ENCODE data around the gene ESD.
"Not testable (repeated sequence)": the region's sequence is repeated elsewhere in the genome, so short reads cannot be mapped to it uniquely, and the experiment has no call there.

The ESD gene, protein sequence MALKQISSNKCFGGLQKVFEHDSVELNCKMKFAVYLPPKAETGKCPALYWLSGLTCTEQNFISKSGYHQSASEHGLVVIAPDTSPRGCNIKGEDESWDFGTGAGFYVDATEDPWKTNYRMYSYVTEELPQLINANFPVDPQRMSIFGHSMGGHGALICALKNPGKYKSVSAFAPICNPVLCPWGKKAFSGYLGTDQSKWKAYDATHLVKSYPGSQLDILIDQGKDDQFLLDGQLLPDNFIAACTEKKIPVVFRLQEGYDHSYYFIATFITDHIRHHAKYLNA

DNA sequence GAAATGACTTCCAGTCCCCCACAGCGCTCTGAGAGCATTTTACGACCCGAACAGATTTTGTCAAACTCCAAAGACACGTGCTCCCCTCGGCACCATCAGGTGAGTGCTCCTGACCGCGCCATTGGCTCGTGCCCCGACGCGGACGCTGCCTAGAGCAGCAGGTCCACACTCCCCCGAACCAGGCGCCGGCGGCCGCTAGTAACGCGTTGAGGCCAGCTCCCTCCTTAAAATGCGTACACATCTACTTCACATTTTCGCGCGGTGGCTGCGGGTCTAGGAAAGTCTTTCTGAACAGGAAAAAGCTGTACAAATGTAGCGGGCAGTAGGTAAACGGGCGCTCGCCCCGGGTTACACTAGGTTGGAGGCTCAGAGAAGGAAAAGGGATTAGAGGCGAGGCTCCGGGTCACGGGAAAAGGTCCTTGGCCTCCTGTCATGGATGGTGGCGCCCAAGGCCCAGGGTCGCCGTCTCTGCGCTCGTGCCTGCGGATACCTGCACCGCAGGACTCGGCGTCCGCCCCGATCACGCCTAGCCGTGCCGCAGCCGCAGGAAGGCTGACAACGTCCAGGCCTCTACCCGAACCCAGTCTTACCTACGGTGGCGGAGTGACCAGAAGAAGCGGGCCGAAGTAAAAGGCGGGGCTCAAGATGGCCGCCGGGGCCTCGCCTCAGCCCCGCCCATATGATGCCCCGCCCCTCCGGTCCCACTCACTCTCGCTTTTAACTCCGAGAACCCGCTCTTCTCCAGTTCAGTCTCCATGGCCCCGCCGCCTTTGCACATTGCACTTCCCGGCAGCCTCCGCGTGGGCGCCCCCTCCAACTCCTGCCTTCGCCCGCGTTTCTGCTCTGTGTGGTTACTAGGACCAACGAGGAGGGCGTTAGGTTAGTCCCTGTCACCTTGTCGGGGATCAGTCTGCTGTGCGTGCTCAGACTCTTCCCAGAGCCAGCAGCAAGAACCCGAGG, at the start of gene ESD:
Gene ESD, minus strand, starts transcription at position 647 of the 960 bp plus-strand sequence. CDS start 5,748 bp downstream, outside the sequence.
- peak; percentile 62 for DNase-seq (ENCODE audit: low read depth)

GRCh38 chr13:46846726-46847125, 49.8 kb upstream of the ESD start:
- no peak for DNase-seq (ENCODE audit: low read depth)

DNA sequence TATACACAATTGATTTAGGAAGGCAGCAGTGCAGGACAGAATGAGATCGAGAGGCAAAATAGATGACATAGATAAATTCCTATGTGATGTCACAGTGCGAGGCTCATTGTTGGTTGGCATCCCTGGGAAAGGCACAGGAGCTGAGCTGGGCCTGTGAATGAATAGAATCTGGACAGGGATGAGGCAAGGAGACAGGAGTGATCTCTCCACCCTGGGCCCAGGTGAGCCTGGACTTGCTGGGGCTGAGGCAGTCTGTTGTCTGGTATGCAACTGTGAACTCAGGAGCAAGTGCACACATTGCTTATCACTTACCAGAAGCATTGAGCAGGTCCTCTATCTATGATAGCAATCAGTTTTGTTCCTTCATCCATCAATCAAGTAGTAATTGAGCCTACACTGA, 48.2 kb upstream of the ESD start:
- DNase-seq (ENCODE audit: low read depth), result no peak

GRCh38 chr13:46844431-46844830, 47.5 kb upstream of the ESD start:
- DNase-seq (ENCODE audit: low read depth), result no peak

- no peak for DNase-seq (ENCODE audit: low read depth)
Observed at GRCh38 chr13:46839399-46839798, 42.4 kb upstream of the ESD start.

DNA sequence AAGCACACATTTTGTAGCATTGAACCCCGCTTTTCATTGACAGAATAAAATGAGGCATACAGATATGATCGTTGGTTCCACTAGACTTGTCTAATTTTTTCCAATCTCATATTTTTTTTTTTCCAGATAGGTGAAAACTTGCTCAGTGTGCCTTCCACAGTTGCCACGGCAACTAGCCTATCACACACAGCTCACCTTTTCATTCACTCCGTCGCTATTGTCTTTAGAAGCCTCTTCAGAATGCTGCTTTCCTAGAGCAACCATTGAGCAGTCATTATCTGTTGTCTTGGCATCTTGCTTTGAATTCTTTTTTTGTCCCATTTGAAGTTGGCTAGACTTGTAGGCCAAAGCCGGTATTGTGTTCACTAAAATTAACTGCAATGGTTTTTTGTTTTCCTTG, 37.7 kb upstream of the ESD start:
- DNase-seq (ENCODE audit: low read depth), result no peak

DNA sequence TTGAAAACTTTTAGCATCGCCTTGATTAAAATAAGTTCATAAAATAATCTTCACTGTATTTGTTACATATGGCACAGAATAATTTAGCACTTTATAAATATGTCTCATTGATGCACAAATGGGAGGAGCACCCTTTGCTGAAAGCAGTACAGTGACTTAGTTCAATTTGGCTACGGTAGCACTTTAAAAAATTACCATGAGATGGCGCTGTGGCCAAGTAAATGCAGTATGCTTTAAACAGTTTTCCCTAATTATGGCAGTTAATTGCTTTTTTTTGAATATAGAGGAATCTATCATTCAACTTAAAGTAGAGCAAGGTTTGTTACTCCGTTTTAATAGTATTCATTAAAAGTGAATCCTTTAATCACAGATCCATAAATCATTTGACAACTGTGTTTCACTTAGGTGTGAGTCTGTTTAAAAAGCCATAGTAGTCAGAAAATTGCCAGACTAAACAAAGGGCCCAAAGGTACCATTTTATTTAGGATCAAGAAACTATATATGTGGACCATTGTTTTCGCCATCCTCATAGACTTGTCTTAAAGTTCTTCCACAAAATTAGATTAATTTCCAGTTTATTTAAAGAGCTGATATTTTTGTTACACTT, 34.7 kb upstream of the ESD start:
- no peak for DNase-seq (ENCODE audit: low read depth)

DNA sequence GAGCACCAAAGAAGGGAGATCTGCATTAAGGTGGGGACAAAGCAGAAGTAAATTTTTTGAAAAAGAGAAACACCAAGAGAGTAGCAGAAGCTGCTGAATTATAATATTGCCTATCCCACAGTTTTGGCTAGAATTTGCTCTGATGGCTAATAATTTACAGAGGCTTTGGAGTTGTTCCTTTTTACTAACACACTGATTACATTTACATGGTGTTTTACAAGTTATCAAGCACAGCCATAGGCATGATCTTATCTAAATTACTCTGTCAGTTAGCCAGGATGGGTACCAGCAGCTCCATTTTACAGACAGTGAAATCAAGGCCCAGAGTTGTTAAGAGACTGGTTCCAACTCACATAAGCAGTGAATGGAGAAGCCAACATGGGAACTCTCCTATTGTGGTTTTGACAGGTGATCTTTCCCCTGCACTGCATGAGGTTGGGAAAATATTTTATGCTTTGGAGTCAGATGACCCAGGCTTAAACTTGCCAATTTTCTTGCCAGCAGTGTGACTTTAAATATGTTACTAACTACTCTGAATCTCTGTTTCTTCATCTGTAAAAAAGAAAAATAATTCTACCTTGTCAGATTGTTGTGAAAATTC, 33.5 kb upstream of the ESD start:
- DNase-seq (ENCODE audit: low read depth), result no peak

DNA sequence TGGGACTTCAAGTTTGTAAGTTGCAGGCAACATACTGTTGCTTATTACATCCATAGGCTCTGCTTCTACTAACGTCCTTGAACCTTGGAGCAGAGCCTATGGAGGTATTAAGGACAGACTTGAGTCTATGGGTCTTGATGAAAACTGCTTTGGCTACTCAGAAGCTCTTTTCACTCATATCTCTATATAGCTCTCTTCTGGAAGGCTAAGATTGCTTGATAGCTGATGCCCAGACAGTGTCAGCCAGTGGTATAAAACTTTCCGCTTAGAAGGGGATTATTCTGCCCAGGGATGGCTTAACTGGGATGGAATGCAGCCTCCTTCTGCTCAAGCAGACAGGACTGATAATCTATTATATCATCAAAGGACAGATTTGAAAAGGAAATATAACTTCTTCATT, 25.6 kb upstream of the ESD start:
- DNase-seq (ENCODE audit: low read depth), result no peak

DNA sequence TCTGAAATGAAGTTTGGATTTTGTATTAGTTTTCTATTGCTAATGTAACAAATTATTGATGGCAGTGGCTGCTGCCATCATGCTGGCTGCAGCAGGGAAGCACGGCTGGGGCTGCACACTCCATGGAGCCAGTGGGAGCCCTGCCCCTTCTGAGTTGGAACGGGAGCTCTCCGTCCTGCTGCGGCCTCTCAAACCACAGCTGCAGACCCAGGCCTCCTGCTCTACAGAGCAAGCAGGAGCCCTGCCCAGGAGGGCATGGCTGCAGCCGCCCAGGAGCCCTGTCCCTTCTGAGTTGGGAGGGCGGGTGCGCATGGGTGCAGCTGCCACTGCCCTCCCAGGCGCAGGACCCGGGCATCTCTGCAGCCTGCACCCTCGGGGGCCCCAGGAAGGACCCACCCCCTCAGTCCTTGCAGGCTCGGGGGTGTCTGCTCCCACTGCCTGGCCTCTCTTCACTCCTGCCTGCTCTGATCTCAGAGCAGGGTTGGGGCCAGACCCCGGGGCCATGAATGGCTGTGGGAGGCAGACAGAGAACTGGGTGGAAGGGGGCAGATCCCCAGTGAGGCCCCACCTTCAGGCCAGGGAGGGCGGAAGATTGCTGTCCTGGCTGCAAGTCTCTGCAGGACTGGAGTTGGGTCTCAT, 21.0 kb upstream of the ESD start:
- DNase-seq (ENCODE audit: low read depth), result no peak

DNA sequence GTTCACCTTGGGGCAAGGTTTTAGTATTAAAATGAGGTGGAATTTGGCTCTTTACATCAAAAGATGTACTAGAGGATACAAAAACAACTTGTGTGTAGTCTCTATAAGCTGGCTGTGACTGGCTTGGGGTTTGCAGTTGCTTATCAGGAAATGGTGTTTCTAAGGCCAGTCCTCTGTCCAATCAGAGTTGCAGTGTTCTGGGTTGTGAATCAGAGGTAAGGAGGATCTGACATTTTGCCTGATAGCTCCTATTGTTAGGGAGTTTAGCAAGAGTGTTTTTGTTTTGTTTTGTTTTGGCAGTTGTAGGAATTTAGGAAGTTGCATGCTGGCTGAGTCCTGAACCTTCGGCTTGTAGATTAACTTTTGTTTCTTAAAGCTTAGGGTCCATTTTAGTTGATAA, 20.1 kb upstream of the ESD start:
- no peak for DNase-seq (ENCODE audit: low read depth)

DNA sequence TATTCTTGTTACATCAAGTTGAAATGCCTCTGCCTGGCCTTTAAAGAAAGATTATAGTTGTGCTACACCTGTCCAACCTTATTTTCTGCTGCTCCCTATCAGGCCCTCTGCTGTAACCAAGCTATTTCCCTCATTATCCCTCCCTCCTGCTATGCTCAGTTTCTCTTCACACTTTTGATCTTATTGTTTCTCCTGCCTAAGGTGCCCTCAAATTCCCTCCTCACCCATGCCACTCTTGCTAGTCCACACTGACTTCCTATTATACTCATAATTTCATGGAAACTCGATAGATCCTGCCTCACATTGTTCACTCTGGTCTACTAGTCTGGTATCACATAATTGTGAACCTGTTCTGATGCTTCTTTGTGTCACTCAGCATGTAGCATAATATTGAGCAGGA, 19.4 kb upstream of the ESD start:
- DNase-seq (ENCODE audit: low read depth), result no peak

DNA sequence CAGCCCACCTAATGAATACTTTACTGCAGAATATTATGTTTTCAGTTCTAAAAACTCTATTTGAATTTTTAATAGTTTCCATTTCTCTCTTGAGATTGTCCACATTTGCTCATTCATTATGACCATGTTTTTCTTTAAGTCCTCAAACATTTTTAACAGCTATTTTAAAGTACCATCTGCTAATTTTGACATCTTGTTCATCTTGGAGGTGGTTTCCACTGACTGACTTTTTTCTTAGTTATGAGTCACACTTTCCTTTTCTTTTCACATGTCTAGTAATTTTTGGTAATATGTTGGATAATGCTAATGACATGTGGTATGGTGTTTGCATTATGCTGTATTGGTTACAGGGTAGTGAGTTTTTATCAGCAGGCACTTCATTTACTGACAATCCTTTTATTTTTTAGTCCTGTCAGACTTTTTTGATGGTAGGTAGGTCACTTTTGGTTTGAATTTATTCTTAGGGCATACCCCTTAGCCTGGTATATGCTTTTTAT, 15.4 kb upstream of the ESD start:
- DNase-seq (ENCODE audit: low read depth), result no peak

- DNase-seq (ENCODE audit: low read depth), result no peak
Observed at GRCh38 chr13:46810440-46810839, 13.5 kb upstream of the ESD start.

- not testable (repeated sequence) for DNase-seq (ENCODE audit: low read depth)
Observed at GRCh38 chr13:46804921-46805320, 8.0 kb upstream of the ESD start.

GRCh38 chr13:46804391-46804815, 7.4 kb upstream of the ESD start:
- peak; percentile 98 for DNase-seq (ENCODE audit: low read depth)

DNA sequence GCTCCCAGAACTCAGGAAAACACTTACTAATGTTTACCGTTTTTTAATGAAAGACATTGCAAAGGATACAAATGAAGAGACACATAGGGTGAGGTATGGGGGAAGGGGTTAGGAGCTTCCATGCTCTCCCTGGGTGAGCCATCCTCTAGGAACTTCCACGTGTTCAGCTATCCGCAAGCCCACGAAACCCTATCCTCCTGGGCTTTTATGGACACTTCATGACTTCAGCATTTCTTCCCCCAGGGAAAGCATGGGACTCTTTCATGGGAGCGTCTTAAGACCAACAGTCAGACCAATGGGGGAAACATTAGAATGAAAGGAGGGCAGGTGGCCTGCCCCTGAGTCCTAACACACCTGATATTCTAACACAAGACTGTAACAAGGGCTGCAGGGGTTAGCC, 6.6 kb upstream of the ESD start:
- no peak for DNase-seq (ENCODE audit: low read depth)

- DNase-seq (ENCODE audit: low read depth), result no peak
Observed at GRCh38 chr13:46801858-46802257, 4.9 kb upstream of the ESD start.

DNA sequence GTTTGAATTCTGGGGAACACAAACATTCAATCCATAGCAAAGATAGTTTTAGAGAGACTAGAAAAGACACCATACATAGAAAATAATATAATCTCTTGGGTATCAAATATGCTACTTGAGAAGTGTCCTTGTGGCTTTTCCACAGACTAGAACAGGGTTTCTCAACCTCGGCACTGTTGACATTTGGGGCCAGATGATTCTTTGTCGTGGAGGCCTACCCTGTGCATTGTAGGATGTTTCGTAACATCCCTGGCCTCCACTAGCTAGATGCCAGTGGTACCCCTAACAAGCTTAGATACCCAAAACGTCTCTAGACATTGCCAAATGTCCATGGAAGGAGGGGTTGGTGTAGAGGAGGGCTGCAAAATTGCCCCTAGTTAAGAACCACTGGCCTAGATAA, 2.2 kb upstream of the ESD start:
- DNase-seq (ENCODE audit: low read depth), result no peak

- DNase-seq (ENCODE audit: low read depth), result no peak
Observed at GRCh38 chr13:46797501-46798237, 708 bp upstream of the ESD start.

- DNase-seq (ENCODE audit: low read depth), result no peak
Observed at GRCh38 chr13:46796129-46796514, 839 bp downstream of the ESD start.

Measured in non-pigmented ciliary epithelial cell (primary cell).